ENCODE results near the gene L3MBTL2.

Gene L3MBTL2

GRCh38 chr22:41249442-41249841, 44.3 kb downstream of the L3MBTL2 start:
- DNase-seq (ENCODE audit: low spot score) (no peak), ATAC-seq (ENCODE audit: low read depth) (no peak)
- no peaks in the 10 kb centered on the region for H3K9me3 ChIP-seq (ENCODE audit: severe bottlenecking)
- H3K4me3 ChIP-seq (ENCODE audit: severe bottlenecking): no peak overlapping the region
- TF ChIP-seq CTCF (IDR thresholded peaks at IDR 0.05; ENCODE audit: poor library complexity, severe bottlenecking): no peak
- H3K4me1 ChIP-seq (ENCODE audit: insufficient read depth, poor library complexity, severe bottlenecking): no peaks in the 10 kb centered on the region
- H3K36me3 ChIP-seq (ENCODE audit: low read depth): peaks cover 81% of the 10 kb centered on the region
- H3K27me3 ChIP-seq (ENCODE audit: insufficient read depth, poor library complexity, severe bottlenecking): no peaks in the 10 kb centered on the region
- no peak overlapping the region for H3K27ac ChIP-seq (ENCODE audit: poor library complexity, severe bottlenecking)

GRCh38 chr22:41250127-41250526, 45.0 kb downstream of the L3MBTL2 start:
- DNase-seq (ENCODE audit: low spot score) (no peak), ATAC-seq (ENCODE audit: low read depth) (no peak)
- no peaks in the 10 kb centered on the region for H3K9me3 ChIP-seq (ENCODE audit: severe bottlenecking)
- no peak for TF ChIP-seq CTCF (IDR thresholded peaks at IDR 0.05; ENCODE audit: poor library complexity, severe bottlenecking)
- no peaks in the 10 kb centered on the region for H3K4me1 ChIP-seq (ENCODE audit: insufficient read depth, poor library complexity, severe bottlenecking)
- no peak overlapping the region for H3K27ac ChIP-seq (ENCODE audit: poor library complexity, severe bottlenecking)
- H3K36me3 ChIP-seq (ENCODE audit: low read depth): peaks cover 88% of the 10 kb centered on the region
- H3K4me3 ChIP-seq (ENCODE audit: severe bottlenecking): no peak overlapping the region
- no peaks in the 10 kb centered on the region for H3K27me3 ChIP-seq (ENCODE audit: insufficient read depth, poor library complexity, severe bottlenecking)

- no peak for TF ChIP-seq CTCF (IDR thresholded peaks at IDR 0.05; ENCODE audit: poor library complexity, severe bottlenecking)
- Histone ChIP-seq H3K9me3 (ENCODE audit: severe bottlenecking) (no peaks in the 10 kb centered on the region), H3K36me3 (ENCODE audit: low read depth) (peaks cover 99% of the 10 kb centered on the region), H3K4me3 (ENCODE audit: severe bottlenecking) (no peak overlapping the region), H3K4me1 (ENCODE audit: insufficient read depth, poor library complexity, severe bottlenecking) (no peaks in the 10 kb centered on the region), H3K27ac (ENCODE audit: poor library complexity, severe bottlenecking) (no peak overlapping the region), H3K27me3 (ENCODE audit: insufficient read depth, poor library complexity, severe bottlenecking) (no peaks in the 10 kb centered on the region)
- DNase-seq (ENCODE audit: low spot score) (no peak), ATAC-seq (ENCODE audit: low read depth) (no peak)
Observed at GRCh38 chr22:41252365-41252764, 47.3 kb downstream of the L3MBTL2 start.

- TF ChIP-seq CTCF (IDR thresholded peaks at IDR 0.05; ENCODE audit: poor library complexity, severe bottlenecking): no peak
- no peak overlapping the region for H3K4me3 ChIP-seq (ENCODE audit: severe bottlenecking)
- no peak overlapping the region for H3K27ac ChIP-seq (ENCODE audit: poor library complexity, severe bottlenecking)
- H3K36me3 ChIP-seq (ENCODE audit: low read depth): peaks cover 99% of the 10 kb centered on the region
- no peaks in the 10 kb centered on the region for H3K4me1 ChIP-seq (ENCODE audit: insufficient read depth, poor library complexity, severe bottlenecking)
- DNase-seq (ENCODE audit: low spot score) (no peak), ATAC-seq (ENCODE audit: low read depth) (no peak)
- no peaks in the 10 kb centered on the region for H3K9me3 ChIP-seq (ENCODE audit: severe bottlenecking)
- H3K27me3 ChIP-seq (ENCODE audit: insufficient read depth, poor library complexity, severe bottlenecking): no peaks in the 10 kb centered on the region
Observed at GRCh38 chr22:41254230-41254629, 49.1 kb downstream of the L3MBTL2 start.

GRCh38 chr22:41256254-41257253, 51.4 kb downstream of the L3MBTL2 start:
- Histone ChIP-seq H3K36me3 (ENCODE audit: low read depth) (peaks cover 97% of the 10 kb centered on the region), H3K27ac (ENCODE audit: poor library complexity, severe bottlenecking) (no peak overlapping the region), H3K27me3 (ENCODE audit: insufficient read depth, poor library complexity, severe bottlenecking) (no peaks in the 10 kb centered on the region), H3K4me3 (ENCODE audit: severe bottlenecking) (no peak overlapping the region), H3K9me3 (ENCODE audit: severe bottlenecking) (no peaks in the 10 kb centered on the region), H3K4me1 (ENCODE audit: insufficient read depth, poor library complexity, severe bottlenecking) (no peaks in the 10 kb centered on the region)
- peak; percentile 85 for ATAC-seq (ENCODE audit: low read depth)
- DNase-seq (ENCODE audit: low spot score): no peak
- TF ChIP-seq CTCF (IDR thresholded peaks at IDR 0.05; ENCODE audit: poor library complexity, severe bottlenecking): peak; percentile 5
